ENCODE measurements around the gene HOXC10. TPM values are rescaled to one million over a fixed set of nuclear protein-coding genes. Genes with fewer than 3 reads are reported as not detected.

HOXC10 gene
- total RNA-seq, 2 donors from 2014 or later = 0.51 to 7.2 TPM

DNA sequence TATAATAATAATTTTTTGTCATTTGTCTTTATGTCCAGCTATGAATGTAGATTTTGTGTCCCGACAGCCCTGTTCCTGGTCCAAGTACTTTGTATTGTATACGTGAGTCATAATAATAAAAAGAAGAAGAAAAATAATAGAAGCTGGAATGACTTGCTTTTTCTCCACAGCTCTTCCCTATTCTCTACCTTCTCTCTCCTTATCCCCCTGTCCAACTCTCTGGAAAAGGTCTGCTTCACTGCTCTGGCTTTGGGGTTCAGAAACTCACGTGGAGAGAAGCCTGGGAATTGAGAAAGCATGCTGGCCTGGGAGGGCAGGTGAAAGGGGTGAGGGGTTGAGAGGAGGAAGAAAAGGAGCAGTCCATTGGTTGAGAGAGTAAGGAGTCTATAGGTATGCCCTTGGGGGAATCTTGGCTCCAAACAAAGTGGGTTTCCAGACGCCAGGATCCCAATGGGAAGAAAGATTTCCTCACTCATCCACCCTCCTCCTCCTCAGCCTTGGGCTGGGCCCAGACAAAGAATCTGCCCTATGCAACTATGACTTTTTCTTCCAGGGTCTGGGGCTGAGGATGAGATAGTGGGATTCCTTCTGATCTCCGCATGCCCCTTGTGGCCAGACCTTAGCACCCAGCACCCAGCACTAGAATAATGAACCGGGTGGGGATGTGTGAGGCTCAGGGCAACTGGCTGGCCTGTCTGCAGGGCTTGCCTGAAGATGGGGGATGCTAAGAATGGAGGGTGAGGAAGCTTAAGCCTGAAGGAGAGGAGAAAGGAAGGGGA lies 27.9 kb downstream of the HOXC10 start:
- peaks cover 71% of the 10 kb centered on the region for H3K27me3 ChIP-seq (replicated peaks; ENCODE audit: insufficient read depth)
- H3K27ac ChIP-seq = no peak overlapping the region

DNA sequence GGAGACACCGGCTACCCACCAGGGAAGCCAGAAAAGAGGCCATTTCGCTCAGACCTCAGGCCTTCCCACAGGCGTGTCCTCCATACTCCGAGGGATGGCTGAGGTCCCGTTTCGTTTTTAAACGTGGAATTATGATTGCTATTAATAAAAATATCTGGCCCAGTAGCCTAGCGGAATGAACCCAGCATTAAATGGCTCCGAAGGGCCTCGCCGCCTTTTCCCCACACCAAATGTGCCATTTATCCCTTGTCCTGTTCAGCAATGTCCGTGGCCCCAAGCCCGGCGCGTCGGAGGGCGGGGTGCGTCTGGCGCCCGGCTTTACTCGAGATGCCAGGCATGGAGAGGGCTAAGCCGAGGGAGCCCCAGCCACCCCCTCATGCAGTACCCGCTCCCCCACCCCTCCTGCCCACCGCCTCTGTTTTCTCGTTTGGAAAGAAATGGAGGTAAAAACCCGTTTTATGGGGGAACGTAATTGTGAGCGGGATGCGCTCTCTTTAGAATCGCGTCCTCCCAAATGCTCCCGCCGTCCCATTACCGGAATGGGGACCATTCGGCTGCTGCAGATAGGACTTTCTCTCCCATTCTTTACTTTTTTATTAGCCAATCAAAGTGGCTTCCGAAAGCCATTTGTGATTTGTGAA lies 29.6 kb downstream of the HOXC10 start:
- H3K27ac ChIP-seq = no peak overlapping the region
- no peaks in the 10 kb centered on the region for H3K9me3 ChIP-seq
- no peak for DNase-seq (ENCODE audit: low spot score)
- no peaks in the 10 kb centered on the region for H3K4me1 ChIP-seq (replicated peaks)
- TF ChIP-seq, protein P1, sequence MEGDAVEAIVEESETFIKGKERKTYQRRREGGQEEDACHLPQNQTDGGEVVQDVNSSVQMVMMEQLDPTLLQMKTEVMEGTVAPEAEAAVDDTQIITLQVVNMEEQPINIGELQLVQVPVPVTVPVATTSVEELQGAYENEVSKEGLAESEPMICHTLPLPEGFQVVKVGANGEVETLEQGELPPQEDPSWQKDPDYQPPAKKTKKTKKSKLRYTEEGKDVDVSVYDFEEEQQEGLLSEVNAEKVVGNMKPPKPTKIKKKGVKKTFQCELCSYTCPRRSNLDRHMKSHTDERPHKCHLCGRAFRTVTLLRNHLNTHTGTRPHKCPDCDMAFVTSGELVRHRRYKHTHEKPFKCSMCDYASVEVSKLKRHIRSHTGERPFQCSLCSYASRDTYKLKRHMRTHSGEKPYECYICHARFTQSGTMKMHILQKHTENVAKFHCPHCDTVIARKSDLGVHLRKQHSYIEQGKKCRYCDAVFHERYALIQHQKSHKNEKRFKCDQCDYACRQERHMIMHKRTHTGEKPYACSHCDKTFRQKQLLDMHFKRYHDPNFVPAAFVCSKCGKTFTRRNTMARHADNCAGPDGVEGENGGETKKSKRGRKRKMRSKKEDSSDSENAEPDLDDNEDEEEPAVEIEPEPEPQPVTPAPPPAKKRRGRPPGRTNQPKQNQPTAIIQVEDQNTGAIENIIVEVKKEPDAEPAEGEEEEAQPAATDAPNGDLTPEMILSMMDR (IDR thresholded peaks at IDR 0.05) = no peak
- TF ChIP-seq POLR2AphosphoS5 (IDR thresholded peaks at IDR 0.05) = no peak
- no peak for TF ChIP-seq POLR2A (IDR thresholded peaks at IDR 0.05)
- intact Hi-C loops (cut with DNase I) = no loop called here
- no peaks in the 10 kb centered on the region for H3K36me3 ChIP-seq
- H3K27me3 ChIP-seq (replicated peaks; ENCODE audit: insufficient read depth) = peaks cover 73% of the 10 kb centered on the region
- WGBS = 7% methylated on average over 36 of the region's 36 CpGs
- no peak overlapping the region for H3K4me3 ChIP-seq

More for the DNA sequence above, 27.9 kb downstream of the HOXC10 start:
- whole genome bisulfite sequencing = 35% methylated on average over 6 of the region's 6 CpGs
- H3K4me1 ChIP-seq (replicated peaks) = no peaks in the 10 kb centered on the region
- H3K4me3 ChIP-seq = no peak overlapping the region
- no peak for DNase-seq (ENCODE audit: low spot score)
- TF ChIP-seq, protein P1 (IDR thresholded peaks at IDR 0.05) = no peak
- TF ChIP-seq POLR2AphosphoS5 (IDR thresholded peaks at IDR 0.05) (no peak), POLR2A (IDR thresholded peaks at IDR 0.05) (no peak)
- no peaks in the 10 kb centered on the region for H3K9me3 ChIP-seq
- no peaks in the 10 kb centered on the region for H3K36me3 ChIP-seq
- intact Hi-C loops (cut with DNase I) = no loop called here

DNA sequence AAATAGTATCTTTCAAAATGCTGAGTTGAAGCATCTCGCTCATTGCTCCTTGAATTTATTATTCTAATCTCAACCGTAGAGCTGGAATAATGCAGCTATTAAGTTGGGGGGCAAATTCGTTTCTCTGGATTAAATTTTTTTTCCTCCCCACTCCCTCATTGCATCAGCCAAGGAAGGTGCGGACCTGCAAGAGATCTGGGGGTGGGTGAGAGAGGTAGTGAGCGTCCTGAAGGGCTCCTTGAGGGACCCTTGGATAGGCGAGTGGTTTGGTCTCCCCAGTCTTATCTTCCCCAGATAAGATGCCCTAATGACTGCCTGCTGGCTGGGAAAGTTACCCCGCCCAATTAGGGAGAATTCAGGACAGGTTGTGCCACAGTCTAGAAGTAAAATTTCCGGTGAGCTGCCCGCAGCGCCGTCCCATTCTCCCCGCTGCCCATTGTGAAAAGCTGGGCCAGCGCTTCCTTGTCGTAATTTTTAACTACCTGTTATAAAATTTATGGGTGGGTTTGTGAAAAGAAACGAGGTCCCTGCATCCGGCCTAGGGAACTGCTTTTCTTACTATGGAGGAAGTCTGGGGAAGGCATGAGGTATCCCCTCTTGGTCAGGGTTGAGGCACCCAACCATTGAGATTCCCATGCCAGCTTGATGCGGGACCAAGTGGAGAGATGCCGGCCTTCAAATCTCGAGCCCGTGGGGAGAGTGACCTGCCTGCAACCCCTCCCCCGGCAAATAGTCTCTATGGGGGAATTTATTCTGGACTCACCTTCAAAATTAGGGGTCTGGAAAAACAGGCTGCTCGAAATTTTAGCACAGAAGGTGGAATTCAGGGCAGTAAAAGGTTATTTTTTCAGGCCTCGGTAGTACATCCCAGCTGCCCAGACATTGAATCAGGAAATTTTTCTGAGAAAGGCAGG lies 30.3 kb downstream of the HOXC10 start:
- Histone ChIP-seq H3K27me3 (replicated peaks; ENCODE audit: insufficient read depth) (peaks cover 69% of the 10 kb centered on the region), H3K4me3 (no peak overlapping the region), H3K36me3 (no peaks in the 10 kb centered on the region), H3K9me3 (no peaks in the 10 kb centered on the region), H3K27ac (no peak overlapping the region), H3K4me1 (replicated peaks) (no peaks in the 10 kb centered on the region)
- 11% methylated on average over 23 of the region's 23 CpGs for WGBS
- no peak for DNase-seq (ENCODE audit: low spot score)
- TF ChIP-seq, protein P1 (IDR thresholded peaks at IDR 0.05) = no peak
- TF ChIP-seq POLR2AphosphoS5 (IDR thresholded peaks at IDR 0.05) = no peak
- no peak for TF ChIP-seq POLR2A (IDR thresholded peaks at IDR 0.05)
- intact Hi-C loops (cut with DNase I) = no loop called here

DNA sequence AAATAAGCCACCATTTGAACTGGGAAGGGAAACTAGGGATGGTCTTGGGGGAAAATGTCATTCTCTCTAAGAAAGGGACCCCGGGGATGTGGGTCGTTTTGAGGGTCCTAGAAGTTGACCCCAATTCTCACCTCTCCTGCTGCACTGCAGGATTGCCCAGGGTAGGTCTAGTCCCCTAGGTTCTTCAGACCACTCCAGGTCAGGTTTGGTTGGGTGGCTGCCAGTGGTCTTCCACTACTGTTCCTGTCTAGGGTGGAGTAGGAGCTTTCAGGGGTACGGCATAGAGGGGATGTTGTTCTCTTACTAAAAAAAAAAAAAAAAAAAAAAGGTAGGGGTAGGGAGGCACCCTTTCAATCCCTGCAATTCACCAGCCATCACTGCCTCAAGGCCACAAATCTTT lies 31.1 kb downstream of the HOXC10 start:
- Histone ChIP-seq H3K36me3 (no peaks in the 10 kb centered on the region), H3K27me3 (replicated peaks; ENCODE audit: insufficient read depth) (peaks cover 70% of the 10 kb centered on the region), H3K4me3 (no peak overlapping the region), H3K4me1 (replicated peaks) (no peaks in the 10 kb centered on the region), H3K27ac (no peak overlapping the region), H3K9me3 (no peaks in the 10 kb centered on the region)
- TF ChIP-seq POLR2AphosphoS5 (IDR thresholded peaks at IDR 0.05) (no peak), POLR2A (IDR thresholded peaks at IDR 0.05) (no peak)
- TF ChIP-seq, protein P1 (IDR thresholded peaks at IDR 0.05) = no peak
- 7% methylated on average over 3 of the region's 3 CpGs for WGBS
- intact Hi-C loops (cut with DNase I) = no loop called here
- DNase-seq (ENCODE audit: low spot score) = no peak
